Glutamatergic neuron (in vitro differentiated cells): ENCODE data around the gene CCN6. TPM values are rescaled to one million over a fixed set of nuclear protein-coding genes. Genes with fewer than 3 reads are reported as not detected.

ENCODE experiments used
- DNase-seq: peaks from one replicate; pipeline ENCODE4 v3.0.0; 2022
- H3K27ac Mint-ChIP-seq: one replicate; pipeline ENCODE4 v1.8.0; 2020; ENCODE audit warnings: mild to moderate bottlenecking, mixed read lengths, inconsistent platforms; ENCODE audit not compliant: unreplicated experiment
- H3K27me3 Mint-ChIP-seq: one replicate; pipeline ENCODE4 v1.8.0; 2020; ENCODE audit warnings: mild to moderate bottlenecking, moderate library complexity, mixed read lengths, inconsistent platforms; ENCODE audit not compliant: unreplicated experiment
- H3K36me3 Mint-ChIP-seq: one replicate; pipeline ENCODE4 v1.8.0; 2020; ENCODE audit warnings: mild to moderate bottlenecking, mixed read lengths, inconsistent platforms; ENCODE audit not compliant: unreplicated experiment
- H3K4me1 Mint-ChIP-seq: one replicate; pipeline ENCODE4 v1.8.0; 2020; ENCODE audit warnings: mild to moderate bottlenecking, low read depth, mixed read lengths, inconsistent platforms; ENCODE audit not compliant: unreplicated experiment
- H3K4me3 Mint-ChIP-seq: one replicate; pipeline ENCODE4 v1.8.0; 2020; ENCODE audit warnings: mild to moderate bottlenecking, mixed read lengths, inconsistent platforms; ENCODE audit not compliant: unreplicated experiment
- H3K9me3 Mint-ChIP-seq: one replicate; pipeline ENCODE4 v1.8.0; 2020; ENCODE audit warnings: mild to moderate bottlenecking, moderate library complexity, mixed read lengths, inconsistent platforms; ENCODE audit not compliant: unreplicated experiment
- total RNA-seq: library from RNA; stranded (reverse); fragmentation: NEBNext Ultra II Directional; extraction: Animal tissue kit (Norgen Biotek cat#: 25700); gene quantifications from one replicate; pipeline ENCODE4 v1.2.1, GENCODE V29; 2021; ENCODE audit not compliant: unreplicated experiment
- TF ChIP-seq, protein P1 (sequence below): fragments of 200-600 bp; sonication (generic); IDR thresholded peaks from one replicate; pipeline ENCODE4 v1.5.0; 2021; ENCODE audit not compliant: partially characterized antibody, unreplicated experiment

The CCN6 gene
- total RNA-seq, 1 donor from 2014 or later: not detected

- DNase-seq: no peak
- Mint-ChIP-seq H3K4me1 (no peaks in the 10 kb centered on the region), H3K4me3 (no peak overlapping the region), H3K9me3 (no peaks in the 10 kb centered on the region), H3K27ac (no peak overlapping the region), H3K36me3 (no peaks in the 10 kb centered on the region), H3K27me3 (peaks cover 2% of the 10 kb centered on the region)
- TF ChIP-seq, protein P1, sequence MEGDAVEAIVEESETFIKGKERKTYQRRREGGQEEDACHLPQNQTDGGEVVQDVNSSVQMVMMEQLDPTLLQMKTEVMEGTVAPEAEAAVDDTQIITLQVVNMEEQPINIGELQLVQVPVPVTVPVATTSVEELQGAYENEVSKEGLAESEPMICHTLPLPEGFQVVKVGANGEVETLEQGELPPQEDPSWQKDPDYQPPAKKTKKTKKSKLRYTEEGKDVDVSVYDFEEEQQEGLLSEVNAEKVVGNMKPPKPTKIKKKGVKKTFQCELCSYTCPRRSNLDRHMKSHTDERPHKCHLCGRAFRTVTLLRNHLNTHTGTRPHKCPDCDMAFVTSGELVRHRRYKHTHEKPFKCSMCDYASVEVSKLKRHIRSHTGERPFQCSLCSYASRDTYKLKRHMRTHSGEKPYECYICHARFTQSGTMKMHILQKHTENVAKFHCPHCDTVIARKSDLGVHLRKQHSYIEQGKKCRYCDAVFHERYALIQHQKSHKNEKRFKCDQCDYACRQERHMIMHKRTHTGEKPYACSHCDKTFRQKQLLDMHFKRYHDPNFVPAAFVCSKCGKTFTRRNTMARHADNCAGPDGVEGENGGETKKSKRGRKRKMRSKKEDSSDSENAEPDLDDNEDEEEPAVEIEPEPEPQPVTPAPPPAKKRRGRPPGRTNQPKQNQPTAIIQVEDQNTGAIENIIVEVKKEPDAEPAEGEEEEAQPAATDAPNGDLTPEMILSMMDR: no peak
Measured at GRCh38 chr6:112016320-112016719, 37.6 kb upstream of the CCN6 start.

GRCh38 chr6:112017169-112017568, 36.7 kb upstream of the CCN6 start:
- no peaks in the 10 kb centered on the region for H3K36me3 Mint-ChIP-seq

DNA sequence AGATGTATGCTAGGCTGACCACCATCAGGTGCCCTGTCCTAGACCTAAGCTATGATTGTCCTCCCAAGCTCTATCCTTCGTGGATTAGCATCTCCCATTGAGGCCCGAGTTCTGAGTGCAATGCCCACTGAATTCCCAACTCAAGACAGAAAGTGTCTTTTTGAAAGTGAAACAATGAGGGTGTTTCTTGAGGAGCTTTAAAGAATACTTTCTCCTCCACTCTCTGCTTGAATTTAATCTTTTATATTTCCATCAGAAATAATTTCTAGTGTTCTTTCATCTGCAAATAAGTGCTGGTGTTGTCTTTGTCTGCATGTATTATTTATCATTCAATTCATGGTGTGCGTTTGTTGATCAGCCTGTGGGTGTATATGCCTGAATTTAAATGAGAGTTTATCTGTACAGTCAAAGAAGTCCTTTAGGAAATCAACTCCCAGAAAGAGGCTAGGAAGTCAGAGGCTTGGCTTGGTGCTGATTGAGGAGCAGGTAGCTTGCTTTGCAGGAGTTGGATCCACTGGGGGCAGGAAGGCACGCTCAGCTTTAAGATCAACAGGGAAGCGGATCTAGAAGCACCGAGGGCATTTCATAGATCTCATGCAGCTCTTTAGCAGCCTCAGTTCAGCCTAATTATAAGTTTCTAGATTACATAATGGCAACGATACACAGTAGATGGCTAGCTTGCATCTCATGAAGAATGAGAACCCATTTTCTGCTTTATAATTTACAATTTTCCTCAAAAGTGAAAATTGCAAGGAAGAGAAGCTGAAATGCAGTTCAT, 36.0 kb upstream of the CCN6 start:
- no peak for DNase-seq
- Mint-ChIP-seq H3K27me3 (peaks cover 3% of the 10 kb centered on the region), H3K9me3 (no peaks in the 10 kb centered on the region), H3K36me3 (no peaks in the 10 kb centered on the region), H3K4me3 (no peak overlapping the region), H3K27ac (no peak overlapping the region), H3K4me1 (no peaks in the 10 kb centered on the region)
- TF ChIP-seq, protein P1: no peak

More at GRCh38 chr6:112017169-112017568, 36.7 kb upstream of the CCN6 start:
- TF ChIP-seq, protein P1: no peak
- Mint-ChIP-seq H3K27ac (no peak overlapping the region), H3K4me1 (no peaks in the 10 kb centered on the region), H3K27me3 (peaks cover 2% of the 10 kb centered on the region), H3K9me3 (no peaks in the 10 kb centered on the region), H3K4me3 (no peak overlapping the region)
- no peak for DNase-seq

- no peaks in the 10 kb centered on the region for H3K4me1 Mint-ChIP-seq
- TF ChIP-seq, protein P1: no peak
- no peak overlapping the region for H3K27ac Mint-ChIP-seq
- H3K9me3 Mint-ChIP-seq: no peaks in the 10 kb centered on the region
- peaks cover 4% of the 10 kb centered on the region for H3K36me3 Mint-ChIP-seq
- no peak overlapping the region for H3K4me3 Mint-ChIP-seq
- peaks cover 3% of the 10 kb centered on the region for H3K27me3 Mint-ChIP-seq
- no peak for DNase-seq
Measured at GRCh38 chr6:112018619-112019416, 35.1 kb upstream of the CCN6 start.

DNA sequence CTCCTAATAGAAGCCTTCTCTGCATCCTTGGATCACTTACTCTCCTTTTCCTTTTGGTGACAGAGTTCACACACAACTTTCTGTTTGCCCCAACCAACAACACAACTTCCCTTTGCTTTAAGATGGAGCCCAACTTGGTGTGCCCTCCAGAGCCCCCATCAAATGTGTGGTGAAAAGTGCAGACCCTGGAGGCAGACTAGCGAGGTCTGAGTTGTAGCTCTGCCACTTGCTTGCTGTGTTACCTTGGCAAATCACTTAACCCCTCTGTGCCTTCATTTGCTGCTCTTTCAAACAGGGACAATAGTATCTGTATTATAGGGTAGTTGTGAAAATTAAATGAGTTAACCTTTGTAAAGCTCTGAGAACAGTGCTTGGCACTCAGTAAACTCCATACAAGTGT, 34.3 kb upstream of the CCN6 start:
- no peak overlapping the region for H3K4me3 Mint-ChIP-seq
- H3K27ac Mint-ChIP-seq: no peak overlapping the region
- peaks cover 2% of the 10 kb centered on the region for H3K9me3 Mint-ChIP-seq
- peaks cover 12% of the 10 kb centered on the region for H3K36me3 Mint-ChIP-seq
- TF ChIP-seq, protein P1: no peak
- DNase-seq: no peak
- no peaks in the 10 kb centered on the region for H3K4me1 Mint-ChIP-seq
- H3K27me3 Mint-ChIP-seq: peaks cover 5% of the 10 kb centered on the region
